ENCODE results near the gene SLAMF9.
"Not testable (repeated sequence)": the region's sequence is repeated elsewhere in the genome, so short reads cannot be mapped to it uniquely, and the experiment has no call there.

SLAMF9 gene

GRCh38 chr1:159920202-159920601, 33.8 kb downstream of the SLAMF9 start:
- DNase-seq: no peak

DNA sequence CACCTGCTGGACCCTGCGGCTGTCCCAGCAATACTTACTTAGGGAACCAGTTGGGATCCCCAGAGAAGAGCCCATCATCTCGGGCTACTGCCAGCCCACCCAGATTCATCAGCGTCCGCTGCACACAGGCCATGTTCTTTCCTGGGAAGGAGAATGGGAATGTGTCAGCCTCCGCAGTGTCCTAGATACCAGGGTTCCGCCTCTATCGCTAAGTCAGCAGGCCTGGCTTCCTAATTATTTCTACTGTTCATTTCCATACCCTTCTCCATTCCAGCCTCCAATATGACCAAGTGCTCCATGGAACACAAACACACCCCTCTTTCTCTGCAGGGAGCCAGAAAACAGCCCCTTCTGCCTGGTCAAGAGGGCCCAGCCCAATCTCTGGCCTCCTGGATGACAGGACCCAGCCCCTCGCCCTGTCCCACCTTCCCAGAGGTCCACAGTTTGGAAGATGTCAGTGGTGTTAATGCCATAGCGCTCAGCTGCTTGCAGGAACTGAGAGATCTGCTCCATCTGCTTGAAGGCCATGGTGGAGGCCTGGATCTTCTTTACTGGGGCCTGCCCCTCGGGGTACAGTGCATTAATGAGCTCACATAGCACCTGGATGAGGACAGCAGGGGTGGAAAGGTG, 34.7 kb downstream of the SLAMF9 start:
- no peak for DNase-seq

GRCh38 chr1:159918352-159919200, 35.5 kb downstream of the SLAMF9 start:
- no peak for DNase-seq

DNA sequence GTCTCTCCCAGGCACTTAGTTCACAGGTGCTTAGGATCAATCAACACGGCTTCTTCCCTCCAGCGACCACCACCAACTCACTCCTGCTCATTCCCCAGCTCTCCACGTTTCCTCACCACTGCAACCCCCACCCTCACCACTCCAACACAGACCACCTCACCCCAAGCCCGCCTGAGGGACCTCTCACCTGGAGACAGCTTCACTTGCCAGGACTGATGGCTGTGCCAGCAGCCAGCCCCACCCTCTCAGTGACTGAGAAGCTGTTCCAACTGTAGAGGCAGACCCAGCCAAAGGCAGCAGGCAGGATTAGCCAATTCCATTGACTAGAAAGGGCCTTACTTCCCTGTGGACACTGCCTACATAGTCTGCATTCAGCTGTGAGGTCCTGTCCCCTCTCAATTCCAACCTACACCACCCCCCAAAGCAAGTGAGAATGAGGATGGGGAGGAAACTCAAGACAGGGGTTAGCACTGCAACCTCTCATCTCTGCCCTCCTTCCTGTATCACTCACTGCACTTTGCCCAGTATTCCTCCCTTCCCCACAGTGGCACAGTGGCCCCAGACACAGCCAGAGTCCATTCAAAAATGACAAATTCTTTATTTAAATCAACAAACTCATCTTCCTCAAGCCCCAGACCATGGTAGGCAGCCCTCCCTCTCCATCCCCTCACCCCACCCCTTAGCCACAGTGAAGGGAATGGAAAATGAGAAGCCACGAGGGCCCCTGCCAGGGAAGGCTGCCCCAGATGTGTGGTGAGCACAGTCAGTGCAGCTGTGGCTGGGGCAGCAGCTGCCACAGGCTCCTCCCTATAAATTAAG, 36.3 kb downstream of the SLAMF9 start:
- DNase-seq: no peak

GRCh38 chr1:159916242-159917051, 37.6 kb downstream of the SLAMF9 start:
- DNase-seq: no peak

GRCh38 chr1:159915571-159916241, 38.3 kb downstream of the SLAMF9 start:
- DNase-seq: no peak

DNA sequence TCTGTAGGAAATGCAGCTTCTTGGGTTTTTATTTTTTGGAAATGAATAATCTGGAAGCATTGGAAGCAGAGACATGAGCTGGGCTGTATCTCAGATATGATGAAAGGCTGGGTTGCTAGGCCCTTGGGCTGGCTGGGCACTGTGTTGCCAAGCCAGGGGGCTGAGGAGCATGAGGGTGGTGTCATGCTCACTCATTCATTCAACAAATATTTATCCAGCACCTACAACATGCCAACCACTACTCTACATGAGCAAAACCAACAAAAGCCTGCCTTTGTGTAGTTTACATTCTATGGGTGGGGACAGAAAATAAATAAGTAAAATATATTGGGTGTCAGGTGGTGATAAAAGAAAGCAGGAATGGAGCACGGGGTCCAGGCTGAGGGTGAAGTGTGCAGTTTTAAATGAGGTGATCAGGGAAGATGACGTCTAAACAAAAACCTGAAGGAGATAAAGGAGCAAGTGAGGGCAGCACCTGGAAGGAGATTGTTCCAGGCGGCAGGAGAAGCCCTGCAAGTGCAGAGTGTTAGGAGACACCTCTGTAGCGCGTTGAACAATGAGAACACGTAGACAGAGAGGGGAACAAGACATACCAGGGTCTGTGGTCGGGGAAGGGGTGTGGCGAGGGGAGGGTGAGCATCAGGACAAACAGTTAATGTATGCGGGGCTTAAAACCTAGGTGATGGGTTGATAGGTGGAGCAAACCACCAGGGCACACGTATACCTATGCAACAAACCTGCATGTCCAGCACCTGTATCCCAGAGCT, 39.6 kb downstream of the SLAMF9 start:
- DNase-seq: no peak

GRCh38 chr1:159913451-159914192, 40.4 kb downstream of the SLAMF9 start:
- no peak for DNase-seq

- DNase-seq: no peak
Measured at GRCh38 chr1:159911326-159912070, 42.5 kb downstream of the SLAMF9 start.

- no peak for DNase-seq
Measured at GRCh38 chr1:159908031-159908940, 45.8 kb downstream of the SLAMF9 start.

GRCh38 chr1:159906960-159907359, 47.1 kb downstream of the SLAMF9 start:
- DNase-seq: no peak

DNA sequence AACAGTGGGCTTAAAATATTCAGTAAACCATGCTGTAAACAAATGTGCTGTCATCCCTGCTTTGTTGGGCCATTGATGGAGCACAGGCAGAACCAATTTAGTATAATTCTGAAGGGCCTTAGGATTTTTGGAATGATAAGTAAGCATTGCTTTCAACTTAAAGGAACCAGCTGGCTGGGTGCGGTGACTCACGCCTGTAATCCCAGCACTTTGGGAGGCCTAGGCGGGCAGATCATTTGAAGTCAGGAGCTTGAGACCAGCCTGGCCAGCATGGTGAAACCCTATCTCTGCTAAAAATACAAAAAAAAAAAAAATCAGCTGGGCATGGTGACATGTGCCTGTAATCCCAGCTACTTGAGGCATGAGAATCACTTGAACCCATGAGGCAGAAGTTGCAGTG, 50.0 kb downstream of the SLAMF9 start:
- DNase-seq: not testable (repeated sequence)

- DNase-seq: no peak
Measured at GRCh38 chr1:159902541-159902940, 51.5 kb downstream of the SLAMF9 start.
